ENCODE data around the gene PDE9A.
"Not testable (repeated sequence)": the region's sequence is repeated elsewhere in the genome, so short reads cannot be mapped to it uniquely, and the experiment has no call there.

Gene PDE9A

DNA sequence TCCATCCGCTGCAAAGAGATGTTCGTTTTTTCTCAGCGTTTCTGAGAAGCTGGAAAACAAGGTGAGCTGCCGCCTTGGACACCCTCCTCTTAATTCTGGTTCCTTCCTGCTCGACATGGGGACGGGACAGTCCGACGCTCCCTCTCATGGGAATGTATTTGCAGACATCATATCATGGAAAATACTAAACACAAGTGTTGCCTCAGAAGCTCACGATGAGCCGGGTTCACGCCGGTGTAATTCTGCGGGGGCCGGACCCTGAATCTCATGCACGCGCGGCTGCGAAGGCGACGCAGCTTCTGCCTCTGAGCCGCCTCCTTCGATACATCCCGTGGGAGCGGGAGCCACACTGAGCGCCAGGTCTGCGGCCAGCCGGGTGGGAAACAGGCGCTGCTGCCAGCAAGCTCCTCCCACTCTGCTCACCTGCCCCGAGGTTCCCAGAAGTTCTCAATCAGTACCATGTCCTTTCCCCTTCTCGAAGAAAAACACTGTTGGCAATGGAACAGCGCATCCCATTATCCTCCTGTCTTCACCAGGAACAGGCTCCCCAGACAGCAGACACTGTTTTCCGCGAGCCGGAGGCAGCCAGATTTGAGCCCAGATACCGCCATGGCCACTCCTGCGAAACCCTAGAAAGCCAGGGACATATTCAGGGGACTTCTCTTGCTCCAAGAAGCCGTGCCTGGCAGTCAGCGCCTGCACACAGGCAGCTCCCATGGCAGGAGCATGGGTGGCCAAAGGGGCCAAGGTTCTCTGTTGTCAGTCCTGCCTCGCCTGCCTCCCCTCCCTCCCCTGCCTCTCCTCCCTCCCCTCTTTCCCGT is 127.9 kb downstream of the PDE9A start:
- DNase-seq: no peak

DNA sequence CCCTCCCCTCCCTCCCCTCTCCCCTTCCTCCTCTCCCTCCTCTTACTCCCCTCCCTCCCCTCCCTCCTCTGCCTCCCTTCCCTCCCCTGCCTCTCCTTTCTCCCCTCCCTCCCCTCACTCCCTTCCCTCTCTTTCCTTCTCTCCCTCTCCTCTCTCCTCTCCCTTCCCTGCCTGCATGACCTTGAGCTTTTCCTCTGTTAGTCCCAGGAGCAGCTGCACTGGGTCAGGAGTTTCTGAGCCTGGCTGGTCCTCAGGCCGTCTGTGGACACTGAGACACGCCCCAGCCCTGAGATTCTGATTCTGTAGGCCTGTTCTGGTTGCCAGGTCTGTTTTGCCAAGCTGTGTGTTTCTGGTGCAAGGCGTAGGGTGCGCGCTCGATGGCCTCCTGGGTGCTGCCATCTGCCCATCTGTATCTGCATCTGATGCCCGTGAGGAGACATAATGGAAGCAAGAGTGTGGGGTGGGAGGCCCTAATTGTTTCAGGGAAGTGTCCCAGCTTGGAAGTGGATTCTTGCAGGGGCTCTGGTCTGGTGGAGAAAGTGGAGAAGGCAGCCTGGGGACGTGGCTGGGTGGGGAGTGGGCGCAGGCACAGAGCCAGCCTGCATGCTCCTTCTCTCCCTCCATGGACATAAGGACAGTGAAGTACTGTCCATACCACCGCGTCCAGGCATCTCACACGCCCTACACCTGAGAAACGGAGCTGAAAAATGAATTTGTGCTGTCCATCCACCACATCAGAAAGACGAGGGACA is 128.7 kb downstream of the PDE9A start:
- DNase-seq: no peak

DNA sequence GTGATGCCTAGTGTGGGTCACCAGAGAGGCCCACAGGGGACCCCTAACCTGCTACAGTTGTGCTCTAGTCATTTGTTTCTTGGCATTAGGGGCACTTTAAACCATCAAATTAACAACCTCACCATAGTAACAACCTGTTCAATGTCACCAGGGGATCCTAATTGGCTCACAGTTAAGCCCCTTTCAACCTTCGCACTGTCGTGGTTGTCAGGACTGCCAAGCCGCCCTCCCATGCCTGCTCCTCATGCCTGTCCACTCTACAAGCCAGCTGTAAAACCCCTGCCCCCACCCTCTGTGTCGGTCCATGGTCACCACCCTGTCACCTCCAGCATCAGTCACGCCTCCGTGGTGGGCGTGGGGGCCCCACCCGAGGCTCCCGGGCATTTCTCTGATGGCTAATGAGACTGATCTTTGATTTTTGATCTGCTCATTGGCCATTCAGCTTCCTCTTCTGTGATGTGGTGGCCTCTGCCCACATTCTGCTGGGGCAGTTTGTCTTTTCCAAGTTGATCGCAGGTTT is 129.4 kb downstream of the PDE9A start:
- no peak for DNase-seq

DNA sequence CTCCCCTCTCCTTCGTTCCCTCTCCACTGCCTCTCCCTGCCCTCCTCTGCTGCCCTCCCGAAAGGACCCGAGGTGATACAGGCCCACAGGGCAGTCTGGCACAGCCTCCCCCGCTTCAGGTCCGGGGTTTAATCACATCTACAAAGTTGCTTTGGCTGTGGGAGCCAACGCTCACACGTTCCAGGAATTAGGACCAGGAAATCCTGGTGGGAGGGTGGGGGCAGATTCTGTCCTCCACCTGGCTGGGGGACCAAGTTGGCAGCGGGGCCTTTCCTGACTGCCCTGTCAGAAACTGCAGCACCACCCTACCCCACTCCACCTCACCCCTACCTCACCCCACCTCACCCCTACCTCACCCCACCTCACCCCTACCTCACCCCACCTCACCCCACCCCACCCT is 130.9 kb downstream of the PDE9A start:
- no peak for DNase-seq

DNA sequence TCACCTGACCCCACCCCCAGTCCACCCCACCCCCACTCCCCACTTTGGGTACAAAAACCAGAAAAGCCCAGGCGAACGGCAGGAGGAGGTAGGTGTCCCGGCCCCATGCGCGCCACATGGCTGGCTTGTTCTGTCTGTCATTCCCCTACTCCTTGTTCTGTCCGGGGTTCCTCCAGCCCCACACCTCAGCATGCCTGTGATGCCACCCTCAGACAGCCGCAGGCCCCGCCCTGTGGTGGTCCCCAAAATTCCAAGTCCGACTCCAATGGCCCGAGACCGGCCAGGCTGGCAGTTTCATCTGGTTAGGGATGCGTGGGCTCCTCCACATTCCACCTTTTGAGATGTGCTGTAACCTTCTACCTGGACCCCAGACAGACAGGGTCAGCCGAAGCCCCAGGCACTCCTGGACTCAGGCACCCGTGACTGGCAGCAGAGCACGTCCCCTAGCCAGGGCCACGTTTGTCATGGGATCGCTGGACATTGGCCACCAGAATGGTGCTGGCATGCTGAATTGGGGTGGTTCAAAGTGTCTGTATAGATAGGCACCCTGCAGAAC is 131.6 kb downstream of the PDE9A start:
- no peak for DNase-seq

DNA sequence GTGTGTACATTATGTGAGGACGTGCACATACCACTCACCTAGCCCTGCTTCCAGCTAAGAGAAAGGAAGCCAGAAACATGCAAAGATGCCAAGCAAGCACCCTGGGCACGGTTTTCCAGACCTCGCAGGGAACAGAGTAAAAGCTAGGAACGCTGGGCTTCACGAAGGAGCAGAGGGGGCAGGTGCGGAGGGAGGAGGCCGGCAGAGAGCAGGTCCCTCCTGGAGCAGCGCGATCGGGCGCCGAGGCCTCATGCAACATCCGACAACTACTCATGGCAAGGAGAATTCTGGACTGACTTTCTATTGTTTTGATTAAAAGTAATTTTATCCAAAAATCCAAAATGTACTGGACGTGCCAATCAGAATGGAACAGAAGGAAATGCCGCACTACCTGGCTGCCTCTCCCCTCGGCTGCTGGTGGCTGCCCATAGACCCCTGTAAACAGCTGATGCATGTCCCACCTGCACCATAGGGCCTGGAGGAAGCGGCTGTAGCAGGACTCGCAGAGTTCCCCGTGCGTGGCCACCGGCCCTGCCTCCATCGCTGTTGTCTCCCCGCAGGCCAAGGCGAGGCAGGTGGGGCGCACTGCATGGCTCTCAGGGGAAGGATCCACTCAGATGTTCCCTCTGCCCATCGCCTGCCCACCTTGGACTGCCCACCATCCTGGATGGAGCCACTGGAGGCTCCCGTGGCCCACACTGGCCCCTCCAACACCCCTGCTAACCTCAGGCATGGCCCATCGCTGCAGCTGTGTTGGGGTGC is 132.4 kb downstream of the PDE9A start:
- no peak for DNase-seq

DNA sequence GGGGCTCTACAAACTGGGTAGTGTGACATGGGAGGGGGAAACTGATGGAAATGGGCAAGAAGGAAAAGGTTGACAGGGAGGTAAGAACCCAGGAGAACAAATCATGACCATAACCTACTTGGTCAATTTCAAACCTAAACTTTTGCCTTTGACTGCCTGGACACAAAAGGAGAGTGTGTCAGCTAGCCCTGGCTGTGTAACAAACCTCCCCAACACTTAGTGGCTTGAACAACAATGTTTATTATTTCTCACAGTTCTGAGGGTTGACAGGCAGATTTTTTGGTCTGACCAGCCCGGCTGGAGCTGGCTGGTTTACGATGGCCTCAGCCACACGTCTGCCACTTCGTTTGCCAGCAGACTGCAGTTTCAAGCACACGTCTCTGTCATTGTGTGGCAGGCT is 133.5 kb downstream of the PDE9A start:
- no peak for DNase-seq

DNA sequence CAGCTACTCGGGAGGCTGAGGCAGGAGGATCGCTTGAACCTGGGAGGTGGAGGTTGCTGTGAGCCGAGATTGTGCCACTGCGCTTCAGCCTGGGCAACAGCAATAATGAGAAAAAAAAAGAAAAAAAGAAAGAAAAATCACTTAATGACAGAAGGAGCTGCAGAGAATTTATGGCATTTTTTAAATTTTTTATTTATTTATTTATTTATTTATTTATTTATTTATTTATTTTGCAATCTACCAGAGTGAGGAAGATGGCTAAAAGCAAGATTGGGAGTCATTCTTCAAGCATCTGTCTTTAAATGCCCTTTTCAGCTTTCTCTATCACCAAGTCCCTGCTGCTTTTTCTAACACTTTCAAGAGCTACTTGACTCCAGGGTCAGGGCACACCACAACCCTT is 134.2 kb downstream of the PDE9A start:
- DNase-seq: no peak

DNA sequence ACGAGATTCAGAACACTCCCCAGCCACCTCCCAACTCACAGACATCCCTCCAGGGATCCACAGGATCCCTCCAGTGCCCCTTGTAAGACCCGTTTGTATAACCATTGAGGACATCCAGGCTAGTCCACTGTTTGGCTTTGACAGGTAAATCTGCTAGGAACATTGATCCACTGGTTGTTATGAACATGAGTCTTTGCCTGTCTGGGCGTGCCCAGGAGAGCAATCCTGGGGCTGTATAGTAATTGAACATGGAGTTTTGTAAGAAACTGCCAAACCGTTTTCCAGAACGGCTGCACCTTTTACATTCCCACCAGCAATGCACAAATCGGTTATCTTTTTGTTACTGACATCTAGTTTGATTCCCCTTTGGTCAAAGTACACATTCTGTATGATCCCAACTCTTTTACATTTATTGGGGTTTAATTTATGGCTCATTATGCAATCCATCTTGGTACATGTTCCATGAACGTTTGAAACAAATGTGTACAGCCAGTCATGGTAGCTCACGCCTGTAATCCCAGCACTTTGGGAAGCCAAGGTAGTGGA is 137.2 kb downstream of the PDE9A start:
- no peak for DNase-seq

DNA sequence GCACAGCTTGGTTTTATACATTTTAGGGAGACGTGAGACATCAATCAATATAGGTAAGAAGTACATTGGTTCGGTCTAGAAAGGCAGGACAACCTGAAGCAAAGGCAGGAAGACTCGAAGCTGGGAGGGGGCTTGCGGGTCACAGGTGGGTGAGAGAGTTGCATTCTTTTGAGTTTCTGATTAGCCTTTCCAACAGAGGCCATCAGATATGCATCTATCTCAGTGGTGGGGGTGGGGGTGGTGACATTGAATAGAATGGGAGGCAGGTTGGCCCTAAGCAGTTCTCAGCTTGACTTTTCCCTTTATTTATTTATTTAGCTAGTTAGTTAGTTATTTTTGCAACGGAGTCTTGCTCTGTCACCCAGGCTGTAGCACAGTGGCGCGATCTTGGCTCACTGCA is 140.4 kb downstream of the PDE9A start:
- no peak for DNase-seq

DNA sequence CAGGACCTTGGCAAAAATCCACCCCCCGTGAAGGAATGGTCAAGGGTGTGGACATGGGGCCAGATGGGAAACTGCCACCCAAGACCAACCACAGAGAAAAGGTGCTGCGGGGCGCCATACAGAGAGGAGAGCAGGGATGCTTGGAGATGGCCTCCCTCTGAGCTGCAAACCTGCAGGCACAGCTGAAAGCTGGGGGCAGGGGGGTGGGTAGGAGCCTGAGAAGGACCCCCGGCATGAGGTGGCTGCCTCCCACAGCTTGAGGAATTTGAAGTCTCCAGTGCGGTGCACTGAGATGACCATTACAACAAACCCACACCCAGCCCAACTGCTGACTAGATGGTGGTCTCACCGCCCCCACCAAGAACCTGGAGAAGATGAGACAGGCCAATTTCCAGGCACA is 141.1 kb downstream of the PDE9A start:
- DNase-seq: no peak

DNA sequence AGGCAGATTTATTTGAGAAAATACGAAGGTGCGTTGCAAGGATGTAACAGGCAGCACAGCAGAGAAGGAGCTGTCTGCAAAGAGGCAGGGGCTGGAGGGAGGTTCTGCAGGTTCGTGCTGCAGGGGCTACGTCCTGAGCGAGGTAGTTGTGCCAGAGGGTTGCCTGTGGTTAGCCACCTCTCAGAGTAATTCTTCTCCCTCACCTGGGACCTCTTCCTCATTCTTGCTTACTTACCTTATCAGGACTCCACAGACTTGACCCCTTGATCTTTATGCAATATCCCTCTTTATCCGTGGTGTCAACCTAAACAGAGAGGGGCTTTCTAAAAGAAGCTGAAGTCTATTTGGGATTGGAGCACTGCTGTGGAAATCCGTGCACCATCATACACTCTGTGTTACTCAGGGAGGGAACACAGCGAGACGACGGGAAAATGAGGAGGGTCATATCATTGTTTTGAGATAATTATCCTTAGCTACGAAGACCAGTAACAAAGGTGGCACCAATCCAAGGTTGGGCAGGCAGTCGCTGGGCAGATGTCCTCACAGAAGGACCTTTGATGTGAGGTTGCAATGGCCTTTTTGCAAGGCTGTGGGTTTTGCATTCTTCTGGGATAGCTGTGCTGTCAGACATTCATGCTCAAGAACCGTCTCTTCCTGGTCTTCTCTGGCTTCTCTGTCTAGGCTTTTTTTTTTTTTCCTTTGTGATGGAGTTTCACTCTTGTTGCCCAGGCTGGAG is 143.1 kb downstream of the PDE9A start:
- no peak for DNase-seq

DNA sequence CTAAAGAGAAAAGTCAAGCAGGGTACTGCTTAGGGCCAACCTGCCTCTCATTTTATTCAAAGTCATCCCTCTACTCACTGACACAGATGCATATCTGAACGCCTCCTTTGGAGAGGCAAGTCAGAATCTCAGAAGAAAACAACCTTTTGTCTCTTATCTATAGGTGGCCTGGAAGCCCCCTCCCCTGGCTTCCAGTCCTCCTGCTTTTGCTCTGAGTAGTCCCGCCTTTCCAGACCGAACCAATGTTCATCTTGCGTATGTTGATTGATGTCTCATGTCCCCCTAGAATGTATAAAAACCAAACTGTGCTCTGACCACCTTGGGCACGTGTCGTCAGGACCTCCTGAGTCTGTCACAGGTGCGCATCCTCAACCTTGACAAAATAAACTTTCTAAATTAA is 144.1 kb downstream of the PDE9A start:
- no peak for DNase-seq

DNA sequence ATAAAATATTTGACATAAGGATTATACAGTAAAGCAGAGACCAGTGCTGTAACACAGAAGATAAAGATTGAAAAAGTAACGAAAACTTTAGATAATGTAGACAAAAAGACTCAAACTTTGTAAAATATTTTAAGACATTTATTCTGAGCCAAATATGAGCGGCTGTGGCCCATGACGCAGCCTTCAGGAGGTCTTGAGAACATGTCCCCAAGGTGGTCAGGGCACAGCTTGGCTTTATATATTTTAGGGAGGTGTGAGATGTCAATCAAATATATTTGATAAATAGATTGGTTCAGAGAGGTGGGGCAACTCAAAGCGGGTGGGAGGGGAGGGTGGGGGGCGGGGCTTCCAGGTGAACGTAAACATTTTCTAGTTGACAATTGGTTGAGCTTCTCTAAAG is 144.7 kb downstream of the PDE9A start:
- DNase-seq: no peak

DNA sequence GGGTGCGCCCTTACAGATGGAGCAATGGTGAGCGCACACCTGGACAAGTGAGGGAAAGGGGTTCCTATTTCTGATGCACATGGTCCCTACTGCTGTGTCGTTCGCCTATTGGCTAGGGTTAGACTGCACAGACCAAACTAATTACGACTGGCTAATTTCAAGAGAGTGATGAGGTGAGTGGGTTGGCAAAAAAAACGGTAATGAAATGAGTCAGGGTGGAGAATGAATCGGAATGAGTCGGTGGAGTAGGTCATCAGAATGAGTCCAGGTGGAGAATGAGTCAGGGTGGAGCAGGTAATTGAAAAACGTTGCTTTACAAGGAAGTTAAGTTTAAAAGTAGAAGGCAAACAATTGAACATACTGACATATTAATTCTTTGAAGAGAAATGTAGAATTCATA is 146.1 kb downstream of the PDE9A start:
- DNase-seq: no peak

DNA sequence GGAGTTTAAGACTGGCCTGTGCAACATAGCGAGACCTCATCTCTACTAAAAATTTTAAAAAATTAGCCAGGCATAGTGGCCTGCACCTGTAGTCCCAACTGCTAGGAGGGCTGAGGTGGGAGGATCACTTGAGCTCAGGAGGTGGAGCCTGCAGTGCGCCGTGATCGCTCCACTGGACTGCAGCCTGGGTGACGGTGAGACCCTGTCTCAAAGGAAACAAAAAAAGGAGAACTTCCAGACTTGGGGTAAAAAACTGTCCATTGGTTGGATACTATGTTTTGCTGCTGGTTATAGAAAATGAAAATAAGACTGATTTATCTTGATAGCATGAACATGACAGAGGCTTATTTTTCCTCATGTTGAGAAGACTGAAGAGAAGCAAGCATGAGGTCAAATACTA is 146.5 kb downstream of the PDE9A start:
- DNase-seq: no peak

DNA sequence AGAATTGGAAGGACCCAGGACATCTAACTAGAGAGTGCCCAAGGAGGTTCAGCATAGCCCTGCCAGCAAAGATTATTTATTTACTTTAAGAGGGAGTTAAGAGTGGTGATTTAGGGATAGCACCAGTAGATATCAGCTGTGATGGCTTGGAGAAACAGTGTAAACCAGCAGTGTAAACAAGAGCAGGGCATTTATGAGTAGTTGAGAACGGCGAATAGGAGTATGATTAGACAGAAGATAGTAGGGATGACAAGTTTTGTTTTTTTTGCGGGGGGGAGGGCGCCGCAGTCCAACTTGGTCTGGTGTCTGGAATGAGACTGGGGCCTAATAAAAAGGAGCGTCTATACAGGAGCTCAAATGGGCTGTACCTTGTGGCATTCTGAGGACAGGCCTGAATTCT is 148.2 kb downstream of the PDE9A start:
- peak; percentile 4 for DNase-seq

DNA sequence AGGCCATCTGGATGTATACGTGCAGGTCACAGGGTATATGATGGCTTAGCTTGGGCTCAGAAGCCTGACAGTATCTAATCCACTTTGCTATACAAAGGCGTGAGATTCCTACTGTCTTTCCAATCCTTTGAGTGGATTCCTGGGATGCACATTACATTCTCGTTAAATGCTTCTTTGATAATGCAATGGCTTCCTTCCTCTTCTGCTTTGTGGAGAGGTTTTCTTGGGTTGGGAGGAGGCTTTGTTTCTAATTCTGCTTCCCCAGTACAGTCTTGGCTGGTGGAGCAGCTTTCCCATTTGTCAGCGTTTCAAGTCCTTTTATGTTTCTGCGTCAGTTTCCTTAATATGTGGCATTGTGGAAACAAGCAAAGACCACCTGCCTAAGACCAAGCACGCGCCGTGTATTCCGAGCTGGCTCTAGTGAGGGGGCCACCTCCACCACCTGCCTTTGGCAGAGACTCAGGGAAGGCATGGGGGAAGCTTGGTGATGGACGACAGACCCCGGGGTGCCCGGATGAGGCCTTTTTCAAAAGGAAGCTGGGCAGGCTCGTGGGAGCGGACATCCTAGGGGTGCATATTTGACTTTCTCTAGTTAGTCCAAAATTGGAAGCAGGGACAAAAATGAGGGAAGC is 153.2 kb downstream of the PDE9A start:
- no peak for DNase-seq

DNA sequence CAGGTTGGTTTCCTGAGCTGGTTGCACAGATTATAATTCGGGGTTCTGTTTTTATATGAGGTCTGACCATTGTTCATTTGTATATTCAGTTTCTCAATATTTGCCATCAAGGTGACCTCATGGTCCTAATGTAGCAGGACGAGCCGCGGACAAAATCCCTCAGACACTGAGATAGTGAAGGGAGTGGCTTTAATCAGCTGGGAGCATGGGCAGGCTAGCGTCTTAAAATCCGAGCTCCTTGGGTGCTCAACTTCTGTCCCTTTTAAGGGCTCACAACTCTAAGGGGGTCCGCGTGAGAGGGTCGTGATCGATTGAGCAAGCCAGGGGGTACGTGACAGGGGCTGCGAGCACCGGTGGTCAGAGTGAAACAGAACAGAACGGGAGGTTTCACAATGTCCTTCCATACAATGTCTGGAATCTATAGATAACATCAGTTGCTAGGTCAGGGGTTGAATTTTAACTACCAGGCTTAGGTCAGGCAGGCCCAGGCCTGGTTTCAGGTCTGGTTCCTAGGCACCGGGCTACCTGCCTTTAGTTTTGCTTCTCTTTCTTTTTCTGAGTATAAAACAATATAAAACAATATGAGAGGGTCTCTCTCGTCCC is 154.0 kb downstream of the PDE9A start:
- DNase-seq: not testable (repeated sequence)

DNA sequence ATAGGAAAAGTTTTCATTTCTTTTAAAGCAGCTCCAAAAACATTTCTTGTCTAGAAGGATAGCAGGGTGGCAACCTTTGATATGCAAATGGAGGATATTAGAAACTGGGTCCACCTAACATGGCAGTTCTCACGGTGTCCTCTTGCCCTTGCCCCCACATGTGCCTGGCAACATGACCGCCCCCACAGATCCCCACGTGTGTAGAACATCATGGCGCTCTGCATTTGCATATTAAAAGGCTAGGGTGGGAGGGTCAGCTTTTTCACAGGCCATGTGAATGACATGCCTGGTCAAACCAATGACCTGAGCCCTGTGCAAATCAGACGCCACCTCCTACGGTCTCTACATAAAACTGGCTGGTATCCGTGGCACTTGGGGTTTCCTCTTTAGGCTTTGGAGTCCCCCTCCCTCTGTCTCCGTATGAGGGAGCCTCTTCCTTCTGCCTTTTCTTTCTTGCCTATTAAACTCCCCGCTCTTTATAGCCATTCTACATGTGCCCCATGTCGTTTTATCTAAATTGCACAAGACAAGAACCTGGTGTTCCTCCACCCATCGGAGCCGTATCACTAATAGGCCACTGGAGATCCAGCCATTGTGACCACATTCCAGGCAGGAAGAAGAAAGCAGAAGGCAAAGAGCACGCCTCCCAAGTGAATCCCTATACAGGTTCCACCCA is 154.7 kb downstream of the PDE9A start:
- DNase-seq: no peak

DNA sequence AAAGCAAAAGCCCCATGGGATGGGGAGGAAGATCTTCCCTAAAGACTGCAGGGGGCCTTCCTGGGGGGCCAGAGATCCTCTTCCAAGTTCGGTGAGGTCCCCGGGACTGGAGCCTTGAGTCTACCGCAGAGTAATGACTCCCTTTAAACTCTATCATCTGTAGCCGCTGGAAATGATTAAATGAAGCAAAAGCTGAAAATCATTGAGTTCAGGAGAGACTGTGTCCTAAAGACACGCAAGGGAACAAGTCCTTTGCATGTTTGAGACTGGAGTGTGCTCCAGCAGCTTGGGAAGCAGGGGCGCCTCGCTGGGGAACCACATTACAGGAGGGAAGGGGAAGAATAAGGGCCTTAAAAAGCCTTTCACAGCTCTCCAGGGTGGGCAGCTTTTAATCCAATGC is 155.8 kb downstream of the PDE9A start:
- DNase-seq: no peak

Data from stimulated activated CD8-positive, alpha-beta memory T cell treated with anti-CD3 and anti-CD28 coated beads, Interleukin-4, amount 100 ng/mL, for 48 hours (primary cell).